UCSD-AML1 (cell line): ENCODE measurements around the gene PADI3.

ENCODE experiments used
- DNase-seq: peaks from one replicate; lab custom pipeline; 2025; ENCODE audit not compliant: unreplicated experiment; lab: John Stamatoyannopoulos, UW

Gene PADI3

DNA sequence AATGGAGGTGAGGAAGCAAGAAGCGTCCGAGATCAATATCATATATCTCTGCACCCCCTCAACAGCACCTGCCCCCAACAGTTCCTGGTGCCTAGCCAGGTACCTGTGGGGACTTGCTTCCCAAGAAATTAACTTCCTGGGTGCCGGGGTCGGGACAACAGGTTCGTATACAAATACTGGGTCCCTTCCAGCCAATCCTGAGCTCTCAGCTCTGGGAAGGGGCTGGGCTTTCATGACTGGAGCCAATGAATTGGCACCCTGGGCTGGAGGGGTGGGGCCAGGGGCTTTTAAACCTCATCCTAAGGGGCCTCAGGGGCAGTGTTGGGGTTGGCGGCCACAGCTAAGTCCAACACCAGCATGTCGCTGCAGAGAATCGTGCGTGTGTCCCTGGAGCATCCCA lies at the start of gene PADI3:
PADI3 (plus strand) TSS at position 318 of the 400 bp plus-strand sequence; CDS start at position 358, 40 bp downstream.
- DNase-seq: no peak

DNA sequence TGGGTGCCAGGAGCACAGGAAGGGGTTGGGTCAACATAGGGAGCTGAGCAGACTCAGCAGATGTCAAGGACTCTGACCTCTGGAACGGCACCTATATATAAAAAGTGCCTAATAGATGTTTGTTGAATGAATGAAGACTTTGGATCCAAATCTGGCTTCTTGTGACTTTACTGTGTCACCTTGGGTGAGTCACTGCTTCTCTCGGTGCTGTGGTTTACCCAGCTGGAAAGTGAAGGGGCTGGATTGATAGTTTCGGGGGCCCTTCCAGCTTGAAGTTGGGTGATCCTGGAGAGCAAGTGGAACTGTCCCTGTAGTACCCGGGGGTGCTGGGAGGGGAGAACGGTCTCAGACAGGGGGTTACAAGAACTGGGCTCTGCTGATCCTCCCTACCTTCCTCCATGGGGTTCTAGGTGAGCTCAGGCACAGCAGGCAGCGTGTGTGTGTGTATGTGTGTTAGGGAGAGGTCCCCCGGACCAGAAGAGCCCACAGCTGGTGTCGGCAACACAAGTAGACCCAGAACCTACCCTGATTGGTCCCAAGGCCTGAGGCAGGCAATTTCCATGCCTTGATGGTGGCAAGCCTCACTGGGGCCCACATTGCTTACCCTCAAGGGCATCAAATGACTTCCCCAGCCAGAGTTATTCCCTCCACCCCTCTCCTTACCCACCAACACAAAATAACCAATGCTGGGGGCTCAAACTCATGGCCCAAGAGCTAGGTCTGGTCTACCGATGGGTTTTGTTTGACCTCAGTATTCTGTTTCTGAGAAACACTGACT lies 49.4 kb upstream of the PADI3 start:
- DNase-seq: no peak

DNA sequence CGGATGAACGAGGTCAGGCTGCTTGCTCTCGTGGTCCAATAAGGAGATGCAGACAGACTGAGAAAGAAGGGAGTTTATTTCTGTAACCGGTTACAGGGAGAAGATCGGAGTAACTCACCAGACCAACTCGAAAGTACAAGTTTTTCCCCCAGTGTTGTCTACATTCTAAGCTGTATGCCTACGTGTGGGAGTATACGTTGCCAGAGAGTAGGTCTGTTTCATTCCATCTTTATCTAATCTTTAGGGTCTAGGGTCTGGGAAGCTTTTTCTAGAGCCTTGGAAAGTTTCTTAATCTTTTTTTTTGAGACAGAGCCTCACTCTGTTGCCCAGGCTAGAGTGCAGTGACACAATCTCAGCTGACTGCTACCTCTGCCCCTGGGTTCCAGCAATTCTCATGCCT lies 48.7 kb upstream of the PADI3 start:
- DNase-seq: no peak

DNA sequence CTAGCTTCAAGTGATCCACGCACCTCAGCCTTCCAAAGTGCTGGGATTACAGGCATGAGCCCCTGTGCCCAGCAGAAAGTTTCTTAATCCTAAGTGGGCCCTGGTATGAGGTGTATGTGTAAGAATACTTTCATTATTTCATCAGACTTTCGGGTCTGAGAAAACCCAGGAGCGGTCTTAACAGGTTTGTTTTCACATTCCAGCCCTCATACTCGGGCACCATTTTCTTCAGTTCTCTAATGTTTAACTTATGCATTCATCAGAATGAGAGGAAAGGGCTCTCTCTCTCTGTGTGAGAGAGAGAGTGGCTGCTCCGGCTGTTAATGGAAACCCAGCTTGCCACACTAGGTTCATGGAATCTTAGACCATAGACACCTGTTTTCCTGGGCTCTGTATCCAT lies 48.1 kb upstream of the PADI3 start:
- DNase-seq: no peak

DNA sequence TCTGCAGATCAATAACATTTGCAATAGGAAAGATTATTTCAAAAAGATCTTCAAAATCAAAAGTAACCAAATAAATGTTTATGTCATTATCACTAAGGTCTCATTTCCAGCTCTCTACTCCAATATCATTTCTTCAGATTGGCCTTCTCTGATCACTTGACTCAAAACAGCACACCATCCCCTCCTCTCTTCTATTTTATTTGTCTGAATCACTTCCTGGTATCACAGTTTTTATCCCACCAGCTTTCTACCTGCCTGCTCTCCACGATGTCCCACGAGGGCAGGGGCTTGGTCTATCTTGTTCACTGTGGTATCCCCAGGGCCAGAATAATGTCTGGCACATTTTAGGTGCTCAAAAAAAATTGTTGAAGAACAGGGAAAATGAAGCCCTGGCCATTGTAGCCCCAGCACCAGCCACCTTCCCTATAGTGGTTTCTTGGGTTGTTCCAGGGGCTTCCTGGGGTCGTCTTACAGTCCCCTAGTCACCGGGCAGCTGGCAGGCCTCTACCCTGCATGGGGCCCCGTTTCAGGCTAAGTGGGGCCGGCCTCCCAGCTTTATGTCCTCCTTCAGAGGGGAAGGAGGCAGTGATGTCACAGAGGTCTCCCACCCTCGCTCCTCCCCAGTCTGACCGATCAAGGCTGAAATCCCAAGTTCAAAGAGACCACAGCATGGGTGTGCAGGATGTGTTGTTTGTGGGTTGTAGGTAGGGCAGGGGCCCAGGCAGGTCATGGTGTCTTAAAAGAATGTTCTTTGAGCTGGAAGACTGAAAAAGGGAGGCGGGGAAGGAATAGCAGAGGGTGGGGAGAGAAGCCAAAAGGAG lies 47.5 kb upstream of the PADI3 start:
- no peak for DNase-seq

DNA sequence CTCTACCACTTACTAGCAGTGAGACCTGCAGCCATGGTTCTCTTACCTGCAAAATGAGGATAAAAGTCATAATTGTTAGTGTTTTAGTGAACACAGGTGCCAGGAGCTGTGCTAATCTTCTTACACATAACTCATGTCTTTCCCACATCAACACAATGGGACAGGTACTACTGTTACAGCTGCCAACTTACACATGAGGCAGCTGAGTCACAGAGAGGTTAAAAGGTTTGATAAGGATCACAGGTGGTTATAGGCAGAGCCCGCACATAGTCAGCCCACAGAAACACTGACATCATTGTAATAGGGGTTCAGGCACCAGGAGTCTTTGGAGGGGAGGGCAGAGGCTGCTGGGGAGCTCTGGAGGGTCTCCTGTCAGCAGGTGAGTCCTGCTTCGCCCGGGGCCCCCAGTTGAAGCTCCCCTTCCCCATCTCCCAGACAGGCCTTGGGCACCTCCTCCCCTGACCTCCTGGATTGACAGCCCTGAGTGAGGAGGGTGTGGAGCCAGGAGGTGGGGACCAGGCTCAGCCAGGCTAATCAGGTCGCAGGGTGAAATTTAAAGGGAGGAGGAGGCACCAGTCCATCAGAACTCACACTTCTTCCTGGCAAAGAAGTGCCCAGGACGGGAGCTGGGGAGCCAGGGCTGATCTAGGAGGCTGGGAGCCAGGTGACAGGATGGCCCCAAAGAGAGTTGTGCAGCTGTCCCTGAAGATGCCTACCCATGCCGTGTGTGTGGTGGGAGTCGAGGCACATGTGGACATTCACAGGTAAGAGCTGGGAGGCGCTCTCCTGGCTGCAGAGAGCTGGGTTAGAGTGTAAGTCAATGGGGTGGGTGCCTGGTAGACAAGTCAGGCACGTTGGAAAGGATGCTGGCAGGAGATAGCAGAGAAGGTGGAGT lies 44.1 kb upstream of the PADI3 start, which contains the start of gene PADI1:
PADI1 (plus strand) TSS at position 583 of the 895 bp plus-strand sequence; CDS start at position 673, 90 bp downstream.
- no peak for DNase-seq

DNA sequence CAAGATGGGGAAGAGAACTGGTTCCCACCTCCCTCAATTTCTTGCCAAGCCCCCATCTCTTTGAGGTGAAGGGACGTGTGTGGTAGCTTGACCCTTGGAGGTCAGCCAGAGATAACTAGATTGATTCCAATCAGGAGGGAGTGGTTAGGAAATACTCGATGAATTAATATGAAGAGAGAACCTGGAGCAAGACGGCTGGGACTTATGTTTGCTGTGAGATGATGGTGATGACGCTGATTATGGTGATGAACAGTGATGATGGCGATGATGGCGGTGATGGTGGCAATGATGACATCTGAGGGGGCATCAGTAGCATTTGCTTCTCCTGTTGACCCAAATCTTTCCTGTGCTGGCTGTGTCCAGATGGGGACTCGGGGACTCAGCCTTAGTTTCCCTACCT lies 43.2 kb upstream of the PADI3 start:
- DNase-seq: no peak

DNA sequence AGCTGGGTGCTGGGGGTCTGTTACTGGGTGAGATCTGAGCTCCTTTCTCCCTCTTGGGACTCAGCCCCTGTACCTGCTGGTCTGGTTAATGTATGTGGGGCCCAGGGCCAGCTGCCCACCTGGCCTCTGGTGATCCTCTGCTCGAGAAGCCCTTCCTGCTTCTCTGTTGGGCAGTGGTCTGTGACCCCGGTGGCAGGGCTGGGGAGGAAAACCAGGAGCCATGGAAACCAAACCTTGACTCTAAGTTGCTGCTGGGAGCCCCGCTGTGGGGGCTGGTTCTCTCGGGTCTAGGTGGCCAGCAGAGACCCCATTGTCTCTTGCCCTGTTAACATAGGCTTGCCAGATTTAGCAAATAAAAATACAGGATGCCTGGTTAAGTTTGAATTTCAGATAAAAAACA lies 42.7 kb upstream of the PADI3 start:
- DNase-seq: no peak

DNA sequence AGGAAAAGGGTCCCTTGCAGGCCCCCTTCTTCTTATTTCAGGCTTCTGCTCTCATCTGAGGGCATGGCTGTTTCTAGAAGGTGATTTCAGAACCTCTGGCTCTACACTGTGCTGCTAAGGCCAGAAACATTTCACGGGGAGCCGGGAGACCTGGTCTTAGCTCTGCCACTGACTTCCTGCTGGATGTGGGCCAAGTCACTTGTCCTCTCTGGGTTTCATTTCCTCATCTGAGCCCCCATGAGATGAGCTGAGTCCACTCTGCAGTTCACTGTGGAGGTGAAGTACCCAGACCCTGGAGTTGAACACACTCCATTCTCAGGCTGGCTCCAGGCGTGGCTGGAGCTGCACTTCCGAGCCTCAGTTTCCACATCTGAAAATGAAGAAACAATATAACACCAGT lies 41.9 kb upstream of the PADI3 start:
- DNase-seq: peak; percentile 48

GRCh38 chr1:17207540-17207939 lies 41.4 kb upstream of the PADI3 start:
- peak; percentile 48 for DNase-seq

DNA sequence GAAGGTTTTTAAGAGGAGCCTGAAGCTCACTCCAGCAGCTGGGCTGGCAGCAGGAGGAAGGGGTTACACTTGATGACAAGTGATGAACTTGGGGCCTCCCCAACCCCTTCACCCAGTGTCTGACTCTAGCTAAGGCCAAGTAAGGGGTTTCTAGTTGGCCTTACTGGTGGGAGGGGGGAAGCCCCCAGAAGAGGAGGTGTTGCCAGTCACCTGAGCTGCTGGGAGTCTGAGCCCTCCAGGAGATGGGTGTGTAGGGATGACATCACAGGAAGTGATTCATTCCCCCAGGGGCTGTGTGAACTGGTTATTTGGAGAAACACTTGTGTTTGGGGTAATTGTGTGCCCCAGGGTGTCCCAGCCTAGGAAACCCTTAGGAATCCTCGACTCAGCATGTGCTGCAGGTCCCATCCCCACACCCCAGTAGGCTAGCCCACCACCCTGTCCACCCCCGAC lies 40.9 kb upstream of the PADI3 start:
- DNase-seq: no peak

DNA sequence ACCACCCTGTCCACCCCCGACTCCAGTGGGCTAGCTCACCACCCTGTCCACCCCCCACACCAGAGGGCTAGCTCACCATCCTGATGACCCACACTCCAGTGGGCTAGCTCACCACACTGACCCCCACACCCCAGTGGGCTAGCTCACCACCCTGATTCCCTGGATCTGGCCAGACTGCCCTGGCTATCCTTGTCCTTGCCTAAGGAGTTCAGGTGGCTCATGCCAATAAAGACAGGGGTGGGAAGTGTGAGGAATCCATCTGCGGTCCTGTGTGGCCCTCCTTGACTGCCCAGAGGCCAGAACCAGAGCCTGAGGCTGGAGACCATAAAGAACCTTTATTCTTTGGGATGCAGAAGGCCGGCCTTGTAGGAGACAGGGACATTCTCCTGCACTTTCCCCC lies 40.4 kb upstream of the PADI3 start:
- DNase-seq: no peak

DNA sequence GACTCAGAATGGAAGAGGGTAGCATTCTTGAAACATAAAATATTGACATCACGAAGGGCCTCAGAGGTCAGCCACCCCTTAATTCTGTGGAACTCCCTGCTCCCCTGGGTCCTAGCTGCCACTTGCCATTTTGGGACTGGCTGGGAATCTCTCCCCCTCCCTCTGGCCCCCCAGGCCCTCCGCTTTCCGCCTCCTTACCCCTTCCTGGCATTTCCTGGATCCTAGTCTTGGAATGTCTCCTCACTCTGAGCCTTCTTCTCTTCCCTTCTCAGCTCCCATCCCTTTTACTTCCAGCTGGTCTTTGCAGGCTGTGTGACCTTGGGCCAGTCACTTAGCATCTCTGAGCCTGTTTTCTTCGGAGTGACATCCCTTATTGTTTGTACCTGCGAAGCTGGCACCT lies 39.5 kb upstream of the PADI3 start:
- no peak for DNase-seq

DNA sequence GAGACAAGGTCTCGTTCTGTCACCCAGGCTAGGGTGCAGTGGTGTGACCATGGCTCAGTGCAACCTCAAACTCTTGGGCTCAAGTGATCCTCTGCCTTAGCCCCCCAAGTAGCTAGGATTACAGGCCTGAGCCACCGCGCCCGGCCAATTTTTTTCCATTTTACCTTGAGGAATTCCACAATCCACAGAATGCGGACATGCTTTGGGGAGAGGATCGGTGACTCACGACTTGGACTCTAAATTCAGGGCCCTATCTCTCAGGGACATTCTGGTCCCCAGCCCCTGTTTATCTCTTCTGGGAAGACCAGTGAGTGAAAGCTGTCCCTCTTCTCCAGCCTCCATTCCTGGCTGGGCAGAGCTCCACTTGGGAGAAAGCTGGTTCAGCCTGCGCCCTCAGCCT lies 38.7 kb upstream of the PADI3 start:
- no peak for DNase-seq

DNA sequence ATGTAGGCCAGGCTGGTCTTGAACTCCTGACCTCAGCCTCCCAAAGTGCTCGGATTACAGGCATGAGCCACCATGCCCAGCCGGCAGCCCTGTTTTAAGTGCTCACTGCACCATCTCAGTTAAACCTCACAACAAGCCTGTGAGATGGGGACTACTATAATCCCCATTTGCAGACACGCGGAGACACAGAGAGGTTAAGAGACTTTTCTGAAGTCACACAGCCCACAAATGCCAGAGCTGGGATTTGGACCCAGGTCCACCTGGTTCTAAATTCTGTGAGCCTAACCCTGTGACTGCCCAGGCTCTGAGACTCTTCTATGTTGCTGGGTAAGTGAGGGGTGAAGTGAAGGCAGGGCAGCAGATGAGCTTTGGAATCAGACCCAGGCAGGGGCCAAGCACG lies 37.5 kb upstream of the PADI3 start:
- no peak for DNase-seq

GRCh38 chr1:17212009-17212408 lies 36.9 kb upstream of the PADI3 start:
- DNase-seq: no peak

DNA sequence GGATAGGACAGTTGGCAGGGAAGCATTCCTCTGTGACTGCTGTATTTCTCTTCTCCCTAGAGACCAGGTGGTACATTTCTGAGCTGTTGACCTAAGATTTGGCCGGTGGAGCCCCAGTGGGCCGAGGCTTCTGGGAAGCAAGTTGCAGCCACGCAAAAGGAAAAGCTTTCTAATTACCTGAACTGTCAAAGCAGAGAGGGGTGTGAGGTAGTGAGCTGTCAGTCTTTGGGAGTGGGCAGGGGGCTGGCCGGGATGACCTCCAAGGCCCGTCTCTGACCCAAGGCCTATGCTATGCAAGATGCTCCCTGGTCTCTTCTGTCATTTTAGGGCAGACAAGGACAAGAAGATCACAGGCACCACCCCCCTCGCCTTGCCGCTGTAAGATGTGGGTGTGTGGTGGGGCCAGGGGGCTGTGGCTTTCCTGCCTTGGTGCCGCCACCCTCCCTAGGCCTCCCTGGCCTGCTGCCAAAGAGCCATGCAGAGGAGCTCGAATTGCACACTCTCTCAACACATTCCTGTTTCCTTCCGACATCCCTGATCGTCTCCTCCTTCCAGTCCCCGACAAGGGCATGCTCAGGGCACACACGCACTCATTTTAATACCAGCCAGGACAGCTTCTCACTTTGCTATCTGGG lies 36.3 kb upstream of the PADI3 start:
- DNase-seq: peak; percentile 79

DNA sequence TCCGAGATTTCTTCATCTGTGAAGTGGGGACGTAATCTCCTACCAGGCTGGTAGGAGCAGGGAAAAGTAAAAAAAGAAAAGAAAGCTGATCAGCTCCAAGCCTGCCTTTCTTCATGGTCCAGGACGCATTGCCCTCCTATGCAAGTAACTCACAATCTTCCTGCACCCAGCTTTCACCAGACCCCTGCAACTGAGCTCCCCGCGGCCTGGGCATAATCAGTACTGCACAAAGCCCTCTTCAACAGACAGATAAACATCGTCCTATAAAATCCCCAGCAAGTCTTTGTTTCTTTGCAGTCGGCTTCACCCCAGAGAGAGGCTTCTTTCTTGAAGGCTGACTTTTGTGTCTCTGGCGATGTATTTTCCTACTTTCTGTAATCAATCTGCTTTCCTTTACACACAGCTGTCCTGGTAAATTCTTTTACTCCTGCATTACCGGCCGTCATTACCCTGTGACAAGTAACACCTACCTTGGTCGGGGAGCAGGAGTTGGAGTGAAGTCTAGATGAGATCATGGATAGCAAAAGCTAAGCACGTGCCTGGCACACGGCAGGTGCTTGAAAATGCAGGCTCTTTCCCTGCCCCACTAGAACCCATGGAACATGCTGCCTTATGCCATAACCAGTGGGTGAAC lies 35.6 kb upstream of the PADI3 start:
- no peak for DNase-seq

DNA sequence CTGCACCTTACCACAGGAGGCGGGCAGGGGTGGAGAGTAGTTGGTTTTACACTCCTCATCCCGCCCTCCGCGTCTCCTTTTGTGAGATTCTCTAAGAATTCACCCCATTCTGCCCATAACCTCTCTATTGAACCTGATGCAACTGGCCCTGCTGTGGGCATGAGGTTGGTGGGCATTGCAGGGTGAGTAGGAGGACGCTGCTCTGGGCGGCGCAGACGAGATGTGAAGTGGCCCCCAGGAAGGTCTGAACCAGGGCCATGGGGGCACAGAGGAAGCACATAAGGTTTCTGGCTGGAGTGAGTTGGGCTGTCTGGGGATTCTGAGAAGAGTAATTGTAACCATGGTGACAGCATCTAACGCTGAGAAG lies 35.1 kb upstream of the PADI3 start:
- DNase-seq: no peak

DNA sequence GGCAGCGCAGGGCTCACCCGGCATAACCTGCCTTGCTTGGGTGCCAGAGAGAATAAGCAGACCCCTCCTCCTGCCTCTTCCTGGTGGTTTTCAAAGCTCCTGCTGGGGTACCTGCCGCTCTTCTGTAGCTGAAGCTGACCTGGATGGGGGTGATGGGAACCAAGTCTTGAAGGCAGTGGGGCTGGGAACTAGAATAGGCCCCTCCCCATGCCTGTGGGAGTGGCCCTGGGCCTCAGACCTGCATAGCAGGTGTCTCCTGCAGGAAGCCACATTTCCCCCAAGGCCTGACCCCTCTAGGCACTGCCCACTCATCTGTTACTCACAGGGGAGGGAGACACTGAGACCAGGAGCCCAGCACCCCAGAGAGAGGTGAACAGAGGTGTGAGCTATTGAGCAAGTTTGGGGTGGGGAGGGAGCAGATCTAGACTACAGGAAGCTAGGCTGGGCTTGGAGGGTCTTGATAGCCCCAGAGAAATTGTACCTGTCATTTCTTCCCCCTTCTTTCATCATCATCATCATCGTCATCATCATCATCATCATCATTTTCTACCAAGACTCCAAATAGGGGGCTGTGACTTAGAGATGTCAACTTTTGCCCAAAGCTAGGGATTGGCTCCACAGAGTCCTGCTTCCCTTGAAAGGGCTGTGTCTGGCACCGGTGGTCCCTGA lies 33.9 kb upstream of the PADI3 start:
- DNase-seq: no peak
